Pons (tissue), 1 donor: ENCODE measurements around the gene SLC25A36.

Experiments used
- DNase-seq: peaks from one replicate; pipeline ENCODE4 v3.0.0-alpha.2; 2016; ENCODE audit warnings: low spot score

The SLC25A36 gene, protein sequence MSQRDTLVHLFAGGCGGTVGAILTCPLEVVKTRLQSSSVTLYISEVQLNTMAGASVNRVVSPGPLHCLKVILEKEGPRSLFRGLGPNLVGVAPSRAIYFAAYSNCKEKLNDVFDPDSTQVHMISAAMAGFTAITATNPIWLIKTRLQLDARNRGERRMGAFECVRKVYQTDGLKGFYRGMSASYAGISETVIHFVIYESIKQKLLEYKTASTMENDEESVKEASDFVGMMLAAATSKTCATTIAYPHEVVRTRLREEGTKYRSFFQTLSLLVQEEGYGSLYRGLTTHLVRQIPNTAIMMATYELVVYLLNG

DNA sequence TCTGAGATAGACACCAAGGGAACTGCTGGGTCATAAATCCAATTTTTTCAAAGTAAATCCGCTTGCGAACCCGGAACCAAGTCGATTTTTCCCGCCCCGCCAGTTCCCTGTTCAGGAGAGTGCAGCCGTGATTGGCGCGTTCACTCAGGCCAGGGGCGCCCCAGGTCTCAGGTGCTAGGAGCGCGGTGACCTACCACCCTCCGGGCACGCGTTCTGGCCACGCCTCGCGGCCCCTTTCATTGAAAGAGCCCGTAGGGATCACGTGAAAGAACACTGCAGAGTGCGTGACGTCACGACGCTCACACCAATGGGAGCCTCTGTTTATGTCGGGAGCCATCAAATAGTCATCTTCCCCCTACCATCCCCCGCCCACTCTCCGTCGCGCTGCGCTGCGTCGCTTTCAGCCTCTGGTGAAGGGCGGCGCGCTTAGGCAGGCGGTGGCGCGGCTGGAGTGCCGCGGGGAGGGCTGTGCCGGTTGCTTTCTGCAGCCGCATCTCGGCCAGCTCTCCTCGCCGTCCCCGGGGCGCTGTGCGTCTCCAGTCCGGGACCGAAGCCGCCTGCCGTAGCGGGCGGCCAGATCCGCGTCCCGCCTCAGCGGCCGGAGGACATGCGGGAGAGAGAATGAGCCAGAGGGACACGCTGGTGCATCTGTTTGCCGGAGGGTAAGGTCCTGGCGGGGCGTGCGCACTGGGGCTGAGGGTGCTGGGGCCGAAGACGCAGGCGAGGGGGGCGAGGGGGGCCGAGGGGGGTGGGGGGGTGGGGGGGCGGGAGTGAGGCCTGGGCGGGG lies at the start of gene SLC25A36:
SLC25A36 (plus strand) TSS at position 403 of the 787 bp plus-strand sequence; CDS start at position 622, 219 bp downstream.
- peak; percentile 98 for DNase-seq

DNA sequence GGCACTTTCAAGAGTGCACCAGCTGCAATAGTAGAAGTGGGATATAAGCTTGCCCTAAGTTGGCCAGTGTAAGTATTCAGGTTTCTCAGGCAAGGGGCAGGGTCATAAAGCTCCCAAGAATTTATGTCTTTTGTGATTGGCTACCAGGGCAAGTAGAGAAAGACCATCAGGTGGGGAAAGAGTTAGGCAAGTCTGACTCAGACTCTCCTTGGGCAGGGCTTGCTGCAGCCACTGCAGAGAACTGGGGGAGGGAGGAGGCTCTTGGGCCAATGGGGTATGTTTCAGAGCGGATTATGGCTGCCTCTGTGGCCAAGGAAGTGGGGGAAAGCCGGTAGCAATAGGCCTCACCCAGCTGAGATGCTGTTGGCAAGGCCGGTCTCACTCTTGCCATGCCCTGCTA lies 44.6 kb upstream of the SLC25A36 start:
- DNase-seq = no peak

DNA sequence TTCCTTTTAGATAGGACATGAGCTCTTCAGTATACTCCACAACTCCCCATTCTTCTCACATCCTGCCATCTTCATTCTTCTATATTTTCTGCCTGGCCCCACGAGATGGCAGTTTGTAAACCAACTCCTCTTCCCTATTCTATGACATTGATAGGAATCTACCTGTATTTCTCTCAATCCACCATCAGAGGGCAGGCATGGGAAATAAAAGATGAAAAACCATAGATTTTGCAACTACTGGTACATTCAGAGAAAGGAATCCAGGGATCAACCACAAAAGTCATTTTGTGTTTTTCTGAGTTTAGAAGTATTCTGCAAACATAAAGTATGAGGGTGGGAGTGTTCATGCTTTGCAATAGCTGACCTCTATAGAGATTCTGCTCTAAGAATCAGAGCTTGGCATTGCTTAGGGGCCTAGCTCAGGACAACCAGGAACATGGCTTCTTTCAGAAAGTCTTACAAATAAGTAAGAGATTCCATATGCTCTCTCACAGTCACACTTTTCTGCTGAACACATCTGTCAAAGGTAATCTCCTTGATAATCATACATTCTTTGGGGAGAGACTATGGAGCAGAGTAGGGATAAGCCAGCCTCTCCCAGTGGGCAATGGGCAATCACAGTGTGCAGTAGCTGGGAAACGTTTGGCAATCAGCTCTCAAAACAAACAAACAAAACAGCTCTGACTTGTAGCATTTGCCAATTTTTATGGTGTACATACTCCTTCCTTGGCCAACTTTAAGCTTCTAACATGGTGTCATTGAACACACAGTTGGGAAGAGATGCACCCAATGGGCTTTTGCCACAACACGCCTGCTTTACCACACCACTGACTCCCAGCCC lies 43.1 kb upstream of the SLC25A36 start:
- DNase-seq = peak; percentile 77

- no peak for DNase-seq
Observed at GRCh38 chr3:140899363-140899762, 42.3 kb upstream of the SLC25A36 start.

DNA sequence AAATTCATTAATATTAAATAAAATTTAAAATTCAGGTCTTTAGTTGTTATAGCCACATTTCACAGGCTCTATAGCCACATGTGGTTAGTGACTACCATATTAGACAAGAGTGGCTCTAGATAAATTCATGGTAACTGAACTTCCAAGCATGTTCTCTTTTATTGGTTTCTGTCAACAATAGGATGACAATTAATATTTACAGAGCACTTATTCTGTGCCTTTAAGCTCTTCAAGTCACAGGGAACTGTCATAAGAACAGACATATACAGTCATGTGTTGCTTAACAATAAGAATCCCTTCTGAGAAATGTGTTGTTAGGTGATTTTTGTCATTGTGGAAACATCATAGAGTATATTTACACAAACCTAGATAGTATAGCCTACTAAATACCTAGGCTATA lies 38.8 kb upstream of the SLC25A36 start:
- no peak for DNase-seq

GRCh38 chr3:140903196-140903595 lies 38.4 kb upstream of the SLC25A36 start:
- no peak for DNase-seq

- no peak for DNase-seq
Observed at GRCh38 chr3:140904521-140904920, 37.1 kb upstream of the SLC25A36 start.

DNA sequence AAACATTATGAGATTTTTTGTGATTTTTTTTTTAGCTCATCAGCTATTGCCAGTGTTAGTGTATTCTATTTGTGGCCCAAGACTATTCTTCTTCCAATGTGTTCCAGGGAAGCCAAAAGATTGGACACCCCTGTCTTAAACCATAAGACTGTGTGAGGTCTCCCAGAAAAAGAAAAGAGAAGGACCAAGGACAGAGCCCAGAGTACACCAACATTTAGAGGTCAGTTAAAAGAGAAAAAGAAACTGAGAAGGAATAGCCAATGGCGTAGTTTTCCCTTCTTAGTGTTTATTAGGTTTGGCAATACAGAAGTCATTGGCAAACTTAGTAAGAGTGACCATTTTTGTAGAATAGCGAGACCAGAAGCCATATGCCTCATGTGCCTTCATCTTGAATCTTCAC lies 36.1 kb upstream of the SLC25A36 start:
- no peak for DNase-seq

DNA sequence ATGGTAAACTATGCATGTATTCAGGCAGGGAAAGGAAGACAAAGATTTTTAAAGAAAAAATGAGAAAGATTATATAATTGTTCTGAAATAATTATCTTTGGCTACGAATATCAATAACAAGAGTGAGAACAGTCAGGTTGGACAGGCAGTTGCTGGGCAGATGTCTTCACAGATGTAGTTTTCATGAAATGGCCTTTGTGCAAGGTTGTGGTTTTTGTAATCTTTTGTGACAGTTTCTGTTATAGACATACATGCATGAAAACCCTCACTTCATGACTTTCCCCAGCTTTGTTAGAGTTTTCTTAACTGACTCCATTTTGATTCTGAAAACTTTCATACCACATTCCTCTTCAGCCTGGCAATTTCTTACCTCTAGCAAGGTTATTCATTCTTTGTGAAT lies 34.9 kb upstream of the SLC25A36 start:
- DNase-seq = no peak

DNA sequence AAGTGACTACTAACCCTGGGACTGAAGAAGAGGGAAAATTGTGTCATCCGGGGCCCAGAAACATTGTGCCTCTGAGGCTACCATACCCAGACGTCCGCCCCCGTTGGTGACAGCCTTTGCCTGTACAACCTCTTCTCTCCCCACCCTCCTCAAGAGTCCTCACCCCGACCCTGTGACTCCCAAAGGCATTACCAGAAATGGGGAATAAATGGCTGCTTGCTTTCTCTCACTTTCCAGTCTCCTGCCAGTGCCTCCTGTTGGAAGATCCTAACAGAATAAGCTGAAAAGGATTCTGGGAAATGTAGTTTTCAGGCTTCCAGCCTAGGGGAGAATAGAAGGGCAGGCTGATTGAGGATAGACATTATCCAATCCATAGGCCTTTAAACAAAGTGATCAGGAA lies 30.8 kb upstream of the SLC25A36 start:
- peak; percentile 58 for DNase-seq

- no peak for DNase-seq
Observed at GRCh38 chr3:140911822-140912221, 29.8 kb upstream of the SLC25A36 start.

GRCh38 chr3:140913728-140914127 lies 27.9 kb upstream of the SLC25A36 start:
- DNase-seq = no peak

DNA sequence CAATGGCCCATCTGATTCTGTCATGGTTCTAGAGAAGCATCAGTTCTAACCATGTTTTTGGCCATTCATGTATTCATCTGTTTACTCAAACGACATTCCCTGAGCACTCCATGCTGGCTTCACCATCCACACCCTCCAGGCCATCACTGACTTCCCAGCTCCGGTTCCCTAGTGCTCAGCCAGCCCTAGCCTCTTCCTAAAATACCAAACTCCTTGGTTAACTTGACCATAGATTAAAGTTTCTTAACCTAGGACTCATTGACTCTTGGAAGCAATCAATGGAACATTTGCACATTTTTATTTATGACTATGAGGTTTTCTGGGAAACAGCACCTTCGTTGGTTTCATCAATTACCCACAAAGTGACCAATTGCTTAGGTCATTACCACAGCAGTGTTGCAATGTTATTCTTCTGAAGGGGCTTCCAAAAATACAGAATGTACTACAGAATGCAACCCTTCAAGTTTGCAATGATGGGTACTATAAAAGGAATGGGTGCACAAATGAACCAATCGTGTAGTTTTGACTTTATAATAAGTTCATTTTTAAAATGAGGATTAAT lies 27.2 kb upstream of the SLC25A36 start:
- DNase-seq = no peak

- DNase-seq = no peak
Observed at GRCh38 chr3:140916603-140917002, 25.0 kb upstream of the SLC25A36 start.

- no peak for DNase-seq
Observed at GRCh38 chr3:140917772-140918171, 23.9 kb upstream of the SLC25A36 start.

DNA sequence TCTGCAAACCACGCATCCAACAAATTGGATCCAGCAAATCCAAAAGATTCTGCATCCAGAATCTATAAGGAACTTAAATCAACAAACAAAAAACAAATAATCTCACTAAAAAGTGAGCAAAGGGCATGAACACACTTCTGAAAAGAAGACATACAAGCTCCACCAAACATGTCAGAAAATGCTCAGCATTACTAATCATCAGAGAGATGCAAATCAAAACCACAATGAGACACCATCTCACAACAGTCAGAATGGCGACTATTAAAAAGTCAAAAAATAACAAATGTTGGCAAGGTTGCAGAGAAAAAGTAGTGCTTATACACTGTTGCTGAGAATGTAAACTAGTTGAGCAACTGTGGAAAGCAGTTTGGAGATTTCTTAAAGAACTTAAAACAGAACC lies 21.6 kb upstream of the SLC25A36 start:
- no peak for DNase-seq

GRCh38 chr3:140922634-140923033 lies 19.0 kb upstream of the SLC25A36 start:
- no peak for DNase-seq

- DNase-seq = no peak
Observed at GRCh38 chr3:140924097-140924873, 17.4 kb upstream of the SLC25A36 start.

GRCh38 chr3:140927279-140928069 lies 14.2 kb upstream of the SLC25A36 start:
- no peak for DNase-seq

DNA sequence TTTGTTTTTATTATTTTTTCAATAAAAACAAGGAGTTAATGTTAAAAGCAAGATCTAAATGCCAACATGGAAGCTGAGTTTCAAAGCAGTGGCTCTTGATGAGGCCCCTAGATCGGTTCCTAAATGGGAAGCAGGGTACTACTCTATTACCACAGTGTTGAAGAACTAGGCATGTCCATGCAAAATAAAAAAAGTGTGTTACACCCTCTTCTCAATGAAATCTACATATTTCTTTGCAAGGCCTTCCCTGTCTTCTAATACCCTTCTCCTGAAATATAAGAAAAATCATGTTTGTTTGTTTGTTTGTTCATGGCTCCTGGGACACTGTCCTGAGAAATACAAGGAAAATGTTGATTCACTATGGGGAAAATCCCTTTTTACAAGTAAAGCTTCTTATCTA lies 12.2 kb upstream of the SLC25A36 start:
- DNase-seq = no peak

DNA sequence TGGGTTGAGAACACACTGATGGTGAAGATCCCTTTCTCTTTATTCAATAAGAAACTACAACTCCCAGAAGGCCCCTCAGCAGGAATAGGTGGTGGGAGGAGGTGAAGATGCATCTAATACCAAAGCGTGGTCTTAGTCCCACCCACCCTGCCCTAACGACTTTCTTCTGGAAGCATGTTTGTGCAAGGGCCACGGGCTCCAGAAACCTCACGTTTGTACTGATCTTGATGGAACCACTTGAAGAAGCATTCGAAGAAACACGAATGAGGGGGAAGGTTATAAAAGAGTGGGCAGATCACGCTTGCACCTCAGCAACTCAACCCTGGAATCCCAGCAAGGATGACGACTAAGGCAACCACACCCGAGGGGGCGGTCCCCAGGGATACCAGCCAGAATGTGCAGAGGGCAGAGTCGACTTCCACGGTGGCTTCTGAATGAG lies 10.6 kb upstream of the SLC25A36 start:
- DNase-seq = no peak
